GM12878 (cell line): ENCODE measurements around the gene KRT80. TPM values are rescaled to one million over a fixed set of nuclear protein-coding genes. Genes with fewer than 3 reads are reported as not detected.

Experiments
- ATAC-seq: fragments of 200-7000 bp; cut with Tn5 transposase; 3 replicates; pipeline ENCODE4 v1.9.1; 2020; ENCODE audit warnings: mild to moderate bottlenecking, moderate library complexity
- BruUV-seq: library from RNA; stranded (reverse); fragments of 400-500 nt; replicated peaks from 2 replicates; lab custom pipeline; 2021; lab: Mats Ljungman, UMichigan
- CTCF ChIA-PET: fragments of 300-600 bp; sonication (Branson Sonifier 250); formaldehyde crosslinking; extraction: SDS; loops from one replicate; lab custom pipeline; 2021; ENCODE audit warnings: inconsistent platforms; lab: Yijun Ruan, JAX
- POLR2A ChIA-PET: fragments of 350-600 bp; formaldehyde crosslinking; extraction: SDS; loops from one replicate; lab custom pipeline; 2021; ENCODE audit warnings: inconsistent platforms; lab: Charles Lee
- RAD21 ChIA-PET: fragments of 300-600 bp; sonication (Branson Sonifier 250); formaldehyde crosslinking; loops from one replicate; lab custom pipeline; 2023; ENCODE audit warnings: antibody characterized with exemption; ENCODE audit not compliant: unreplicated experiment; lab: Charles Lee
- SMC1A ChIA-PET: fragments of 300-600 bp; sonication (Branson Sonifier 250); formaldehyde crosslinking; loops from one replicate; lab custom pipeline; 2023; ENCODE audit not compliant: unreplicated experiment, uncharacterized antibody; lab: Charles Lee
- DNase-seq: peaks from one replicate; pipeline ENCODE4 v3.0.0-alpha.2; 2011; ENCODE audit warnings: low read depth, low spot score
- FAIRE-seq: peaks from 3 replicates; lab custom pipeline; 2011; peaks lifted over from hg19 to GRCh38; lab: Jason Lieb, UNC
- H2AFZ ChIP-seq: 2 replicates; pipeline ENCODE4 v1.6.0; 2011; ENCODE audit warnings: low read depth, low read length, control low read depth; ENCODE audit not compliant: control insufficient read depth
- H3K27ac ChIP-seq: 2 replicates; pipeline ENCODE4 v1.5.1; 2011; ENCODE audit warnings: control low read depth; ENCODE audit not compliant: control insufficient read depth, insufficient read depth
- H3K27me3 ChIP-seq, 2 experiments: replicated peaks in 1 of 2; 2 replicates each; pipeline versions ENCODE4 v1.6.0 to v1.6.1; 2011; ENCODE audit warnings: low read length in 1 of 2; ENCODE audit not compliant: control insufficient read depth in 2 of 2, insufficient read depth in 2 of 2
- H3K36me3 ChIP-seq, 2 experiments: 2 replicates each; pipeline ENCODE4 v1.5.1; 2011; ENCODE audit warnings: low read length in 1 of 2; ENCODE audit not compliant: control insufficient read depth in 2 of 2, insufficient read depth in 2 of 2
- H3K4me1 ChIP-seq: 2 replicates; pipeline ENCODE4 v1.6.1; 2011; ENCODE audit warnings: mild to moderate bottlenecking, low read length, moderate library complexity, mixed read lengths; ENCODE audit not compliant: control insufficient read depth, insufficient read depth
- H3K4me2 ChIP-seq: 2 replicates; pipeline ENCODE4 v1.6.0; 2011; ENCODE audit warnings: control low read depth; ENCODE audit not compliant: control insufficient read depth, insufficient read depth
- H3K4me3 ChIP-seq: fragments of 200-600 bp; sonication (generic); 2 replicates; pipeline ENCODE4 v1.5.1; 2016
- H3K79me2 ChIP-seq: 2 replicates; pipeline ENCODE4 v1.6.0; 2011; ENCODE audit warnings: low read length; ENCODE audit not compliant: control insufficient read depth, insufficient read depth
- H3K9ac ChIP-seq: 2 replicates; pipeline ENCODE4 v1.8.0; 2011; ENCODE audit warnings: low read length, control low read depth, mixed read lengths; ENCODE audit not compliant: control insufficient read depth, insufficient read depth
- H3K9me3 ChIP-seq: replicated peaks from 3 replicates; pipeline ENCODE4 v1.5.1; 2011; ENCODE audit warnings: mild to moderate bottlenecking, low read length; ENCODE audit not compliant: control insufficient read depth, insufficient read depth
- H4K20me1 ChIP-seq: 2 replicates; pipeline ENCODE4 v1.6.0; 2011; ENCODE audit not compliant: control insufficient read depth, insufficient read depth
- ATF7 ChIP-seq: fragments of 450-650 bp; IDR thresholded peaks from 2 replicates; pipeline ENCODE4 v1.6.1; 2016; ENCODE audit warnings: low read depth, mild to moderate bottlenecking
- BCLAF1 ChIP-seq: fragments of 450-650 bp; IDR thresholded peaks from 2 replicates; pipeline ENCODE4 v1.6.1; 2017; ENCODE audit warnings: antibody characterized with exemption, mild to moderate bottlenecking, moderate library complexity
- BHLHE40 ChIP-seq, 2 experiments: fragments of 450-650 bp in 1 of 2; IDR thresholded peaks; 2 replicates each; pipeline ENCODE4 v1.6.1; 2011 to 2017; ENCODE audit warnings: low read depth in 2 of 2, borderline replicate concordance in 1 of 2, improper control_type of control experiment in 1 of 2, low read length in 1 of 2, mild to moderate bottlenecking in 1 of 2
- BMI1 ChIP-seq: fragments of 450-650 bp; IDR thresholded peaks from 2 replicates; pipeline ENCODE4 v1.6.1; 2016; ENCODE audit warnings: mild to moderate bottlenecking, moderate library complexity, borderline replicate concordance
- EGR1 ChIP-seq, 2 experiments: IDR thresholded peaks; 1 replicate in 1 of 2; 2 replicates in 1 of 2; pipeline ENCODE4 v1.6.1; 2011 to 2012; ENCODE audit warnings: low read depth in 2 of 2, low read length in 2 of 2, borderline replicate concordance in 1 of 2, mild to moderate bottlenecking in 1 of 2, moderate library complexity in 1 of 2
- GATAD2B ChIP-seq: fragments of 450-650 bp; conservative IDR thresholded peaks from 2 replicates; pipeline ENCODE4 v1.6.1; 2017; ENCODE audit warnings: low read depth, mild to moderate bottlenecking, moderate library complexity
- MTA3 ChIP-seq: IDR thresholded peaks from 2 replicates; pipeline ENCODE4 v1.6.1; 2012; ENCODE audit warnings: low read length, inconsistent platforms, borderline replicate concordance
- POU2F2 ChIP-seq: IDR thresholded peaks from 3 replicates; pipeline ENCODE4 v1.6.1; 2011; ENCODE audit warnings: low read depth, mild to moderate bottlenecking, low read length, borderline replicate concordance
- SIN3A ChIP-seq: IDR thresholded peaks from 2 replicates; pipeline ENCODE4 v1.6.1; 2012; ENCODE audit warnings: low read depth, low read length, improper control_type of control experiment
- SP1 ChIP-seq: IDR thresholded peaks from one replicate; pipeline ENCODE4 v1.6.1; 2011; ENCODE audit warnings: low read depth, low read length
- WRNIP1 ChIP-seq: IDR thresholded peaks from 2 replicates; pipeline ENCODE4 v1.6.1; 2011; ENCODE audit warnings: low read depth, low read length, improper control_type of control experiment, borderline replicate concordance
- WGBS: methylation state at CpG from one replicate; pipeline ENCODE4 v1.1.6; 2016; ENCODE audit warnings: low lambda C conversion rate; ENCODE audit not compliant: insufficient replicate concordance, insufficient coverage; ENCODE audit errors: missing lambda C conversion rate; 5-methylcytosine and 5-hydroxymethylcytosine counted together
- in situ Hi-C: fragments of 300-500 bp; cut with MboI; formaldehyde crosslinking; loops from 9 replicates; pipeline ENCODE4 v1.14.3; 2018; ENCODE audit warnings: mixed read lengths
- intact Hi-C: fragments of 100-400 bp; cut with micrococcal nuclease; formaldehyde crosslinking; loops from one replicate; pipeline ENCODE4 v1.14.2; 2022; ENCODE audit not compliant: unreplicated experiment
- polyA plus RNA-seq, 11 experiments: library from polyadenylated mRNA; depleted of rRNA in 4 of 11; unstranded in 6 of 11; stranded (reverse) in 5 of 11; fragments of >200 nt; fragmentation: Nextera tagmentation in 4 of 11; fragmentation: Illumina TruSeq in 1 of 11; extraction: Ambion mirVana in 4 of 11; extraction: Trizol in 1 of 11; gene quantifications; 1 replicate in 1 of 11; 2 replicates in 10 of 11; pipeline versions ENCODE4 v1.2.1 to v1.2.3, GENCODE V29; 2011 to 2016; ENCODE audit warnings: inconsistent platforms in 2 of 11, missing spikeins in 2 of 11, low read depth in 1 of 11
- total RNA-seq, 4 experiments: library from RNA; depleted of rRNA in 3 of 4; stranded (reverse); fragments of >200 nt in 3 of 4; fragmentation: Illumina TruSeq in 1 of 4; extraction: Trizol in 1 of 4; gene quantifications; 2 replicates each; pipeline versions ENCODE4 v1.2.1 to v1.2.3, GENCODE V29; 2013 to 2021
- TF ChIP-seq, protein P1 (sequence below): fragments of 450-650 bp; IDR thresholded peaks from 2 replicates; pipeline ENCODE4 v1.6.1; 2016; ENCODE audit warnings: mild to moderate bottlenecking, moderate library complexity, borderline replicate concordance

KRT80 gene
- total and polyA plus RNA-seq, 10 of the 15 experiments (the other 5 are each of a cell fraction or from before 2014, with no cell fraction given) = 0.01 TPM; not detected in 9

DNA sequence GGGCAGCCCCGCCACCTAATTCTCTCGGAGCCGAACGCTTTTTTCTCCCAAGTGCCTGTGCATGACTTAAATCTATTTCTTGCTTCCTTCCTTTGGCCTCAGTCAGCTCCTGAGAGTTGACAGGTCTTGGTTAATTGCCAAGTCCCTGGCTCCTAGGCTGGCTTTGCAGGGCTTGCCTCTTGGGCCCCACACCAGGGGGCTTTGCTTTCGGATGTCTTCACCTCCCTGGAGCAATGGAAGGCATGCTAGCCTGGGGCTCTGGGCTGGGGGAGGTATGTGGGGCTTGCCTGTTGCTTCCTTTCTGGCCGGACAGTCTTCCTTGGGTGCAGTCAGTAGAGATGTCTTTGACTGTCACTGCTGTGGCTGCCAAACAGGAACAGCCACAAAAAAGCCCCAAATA lies 2.2 kb upstream of the KRT80 start:
- H4K20me1 ChIP-seq = no peaks in the 10 kb centered on the region
- in situ Hi-C loops (no loop called here), intact Hi-C loops (no loop called here)
- no peaks in the 10 kb centered on the region for H3K4me1 ChIP-seq
- ATAC-seq (no peak), DNase-seq (no peak), FAIRE-seq (no peak)
- H3K9ac ChIP-seq = no peak overlapping the region
- no peaks in the 10 kb centered on the region; a peak in 3 of 4 replicates for H3K27me3 ChIP-seq
- H3K79me2 ChIP-seq = no peaks in the 10 kb centered on the region
- POLR2A ChIA-PET = no interaction called here
- no peak overlapping the region for H3K4me3 ChIP-seq
- 11% methylated on average over 6 of the region's 6 CpGs for WGBS
- RAD21 ChIA-PET = no interaction called here
- no peak overlapping the region for H3K27ac ChIP-seq
- BruUV-seq = no TSS peak
- no peaks in the 10 kb centered on the region for H3K36me3 ChIP-seq
- SMC1A ChIA-PET = no interaction called here
- no peak overlapping the region for H3K4me2 ChIP-seq
- CTCF ChIA-PET = interaction anchor here (1.1 to 1.3 kb wide), 2 partner anchors 14 to 28 kb away, joined by 3 to 4 read pairs; no protein-coding TSS in a partner anchor
- no peaks in the 10 kb centered on the region for H3K9me3 ChIP-seq
- no peak overlapping the region for H2AFZ ChIP-seq
- TF ChIP-seq BCLAF1 (no peak), SP1 (no peak), GATAD2B (no peak), ATF7 (no peak), WRNIP1 (no peak), SIN3A (no peak), BMI1 (no peak), MTA3 (no peak), BHLHE40 (IDR thresholded peaks at IDR 0.05; ENCODE audit: borderline replicate concordance in 1 of 2, low read depth in 2 of 2, low read length in 1 of 2) (no peak), POU2F2 (no peak), EGR1 (IDR thresholded peaks at IDR 0.05; ENCODE audit: borderline replicate concordance in 1 of 2, low read depth in 2 of 2, low read length in 2 of 2) (no peak)
- TF ChIP-seq, protein P1, sequence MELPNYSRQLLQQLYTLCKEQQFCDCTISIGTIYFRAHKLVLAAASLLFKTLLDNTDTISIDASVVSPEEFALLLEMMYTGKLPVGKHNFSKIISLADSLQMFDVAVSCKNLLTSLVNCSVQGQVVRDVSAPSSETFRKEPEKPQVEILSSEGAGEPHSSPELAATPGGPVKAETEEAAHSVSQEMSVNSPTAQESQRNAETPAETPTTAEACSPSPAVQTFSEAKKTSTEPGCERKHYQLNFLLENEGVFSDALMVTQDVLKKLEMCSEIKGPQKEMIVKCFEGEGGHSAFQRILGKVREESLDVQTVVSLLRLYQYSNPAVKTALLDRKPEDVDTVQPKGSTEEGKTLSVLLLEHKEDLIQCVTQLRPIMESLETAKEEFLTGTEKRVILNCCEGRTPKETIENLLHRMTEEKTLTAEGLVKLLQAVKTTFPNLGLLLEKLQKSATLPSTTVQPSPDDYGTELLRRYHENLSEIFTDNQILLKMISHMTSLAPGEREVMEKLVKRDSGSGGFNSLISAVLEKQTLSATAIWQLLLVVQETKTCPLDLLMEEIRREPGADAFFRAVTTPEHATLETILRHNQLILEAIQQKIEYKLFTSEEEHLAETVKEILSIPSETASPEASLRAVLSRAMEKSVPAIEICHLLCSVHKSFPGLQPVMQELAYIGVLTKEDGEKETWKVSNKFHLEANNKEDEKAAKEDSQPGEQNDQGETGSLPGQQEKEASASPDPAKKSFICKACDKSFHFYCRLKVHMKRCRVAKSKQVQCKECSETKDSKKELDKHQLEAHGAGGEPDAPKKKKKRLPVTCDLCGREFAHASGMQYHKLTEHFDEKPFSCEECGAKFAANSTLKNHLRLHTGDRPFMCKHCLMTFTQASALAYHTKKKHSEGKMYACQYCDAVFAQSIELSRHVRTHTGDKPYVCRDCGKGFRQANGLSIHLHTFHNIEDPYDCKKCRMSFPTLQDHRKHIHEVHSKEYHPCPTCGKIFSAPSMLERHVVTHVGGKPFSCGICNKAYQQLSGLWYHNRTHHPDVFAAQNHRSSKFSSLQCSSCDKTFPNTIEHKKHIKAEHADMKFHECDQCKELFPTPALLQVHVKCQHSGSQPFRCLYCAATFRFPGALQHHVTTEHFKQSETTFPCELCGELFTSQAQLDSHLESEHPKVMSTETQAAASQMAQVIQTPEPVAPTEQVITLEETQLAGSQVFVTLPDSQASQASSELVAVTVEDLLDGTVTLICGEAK = no peak
